ENCODE data around the gene FCHSD2. TPM values are rescaled to one million over a fixed set of nuclear protein-coding genes. Genes with fewer than 3 reads are reported as not detected.

Gene FCHSD2
- polyA plus RNA-seq, 3 donors = 14.5 to 43.5 (median 16.6) TPM

DNA sequence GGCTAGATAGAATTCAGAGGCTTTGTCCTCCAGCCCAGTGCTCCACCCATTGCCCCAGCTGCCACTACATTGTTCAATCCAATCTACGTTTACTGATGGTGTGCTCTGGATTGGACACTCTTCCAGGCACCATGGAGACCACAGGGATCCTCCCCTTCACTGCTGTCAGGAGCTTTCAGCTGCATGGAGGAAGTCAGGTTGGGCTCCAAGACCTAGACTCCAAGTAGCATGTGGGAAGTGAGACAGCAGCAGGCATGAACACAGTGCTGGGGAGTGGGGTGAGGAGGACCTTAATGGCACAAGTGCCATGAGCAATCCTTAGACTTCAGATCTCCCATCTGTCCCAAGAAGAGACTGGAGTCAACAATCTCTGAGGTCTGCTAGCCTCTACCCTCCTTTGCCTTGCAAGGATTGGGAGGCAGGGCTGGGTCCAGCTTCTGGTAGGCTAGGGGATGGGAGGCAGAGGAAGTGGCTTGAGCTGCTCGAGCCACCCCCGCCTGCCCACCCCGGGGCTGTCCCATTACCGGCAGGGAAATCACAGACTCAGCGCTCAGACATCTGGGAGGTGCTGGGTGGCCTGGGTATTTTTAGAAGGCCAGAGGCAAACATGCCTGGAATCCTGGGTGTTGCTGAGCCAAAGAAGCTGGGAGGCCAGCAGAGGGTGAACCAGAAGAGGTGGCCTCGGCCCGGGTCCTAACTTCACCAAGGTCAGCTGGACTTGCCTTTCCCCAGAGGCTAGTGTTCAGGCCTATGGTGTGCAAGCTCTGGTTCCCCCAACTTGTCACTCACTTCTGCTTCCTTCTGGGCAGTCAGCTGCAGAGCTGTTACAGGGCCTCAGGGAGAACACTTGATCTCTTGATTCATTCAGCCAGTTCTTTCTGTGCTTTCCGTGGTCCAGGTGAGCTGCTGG is 15.2 kb upstream of the FCHSD2 start:
- Mint-ChIP-seq H3K27me3 (ENCODE audit: low read depth in 3 of 3) (no peaks in the 10 kb centered on the region), H3K4me1 (peaks cover 64% of the 10 kb centered on the region), H3K9me3 (peaks cover 0 to under 1% (median 0%) of the 10 kb centered on the region in 7 donors), H3K36me3 (peaks cover 0 to under 1% of the 10 kb centered on the region in 2 donors), H3K27ac (peak overlapping the region in 6 of 7 donors; percentile 31 to 76 (median 64)), H3K4me3 (peak overlapping the region in 1 of 2 donors; percentile 39)
- H4K20me1 ChIP-seq (ENCODE audit: insufficient read depth, low read length) = no peaks in the 10 kb centered on the region
- H3K36me3 ChIP-seq (replicated peaks in 1 of 2; ENCODE audit: control insufficient read depth in 1 of 2, insufficient read depth in 2 of 2, low read length in 2 of 2) = no peaks in the 10 kb centered on the region
- no peaks in the 10 kb centered on the region for H3K27me3 ChIP-seq (ENCODE audit: control insufficient read depth in 2 of 2, insufficient read depth in 2 of 2, low read length in 2 of 2)
- TF ChIP-seq, protein P1, sequence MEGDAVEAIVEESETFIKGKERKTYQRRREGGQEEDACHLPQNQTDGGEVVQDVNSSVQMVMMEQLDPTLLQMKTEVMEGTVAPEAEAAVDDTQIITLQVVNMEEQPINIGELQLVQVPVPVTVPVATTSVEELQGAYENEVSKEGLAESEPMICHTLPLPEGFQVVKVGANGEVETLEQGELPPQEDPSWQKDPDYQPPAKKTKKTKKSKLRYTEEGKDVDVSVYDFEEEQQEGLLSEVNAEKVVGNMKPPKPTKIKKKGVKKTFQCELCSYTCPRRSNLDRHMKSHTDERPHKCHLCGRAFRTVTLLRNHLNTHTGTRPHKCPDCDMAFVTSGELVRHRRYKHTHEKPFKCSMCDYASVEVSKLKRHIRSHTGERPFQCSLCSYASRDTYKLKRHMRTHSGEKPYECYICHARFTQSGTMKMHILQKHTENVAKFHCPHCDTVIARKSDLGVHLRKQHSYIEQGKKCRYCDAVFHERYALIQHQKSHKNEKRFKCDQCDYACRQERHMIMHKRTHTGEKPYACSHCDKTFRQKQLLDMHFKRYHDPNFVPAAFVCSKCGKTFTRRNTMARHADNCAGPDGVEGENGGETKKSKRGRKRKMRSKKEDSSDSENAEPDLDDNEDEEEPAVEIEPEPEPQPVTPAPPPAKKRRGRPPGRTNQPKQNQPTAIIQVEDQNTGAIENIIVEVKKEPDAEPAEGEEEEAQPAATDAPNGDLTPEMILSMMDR (IDR thresholded peaks at IDR 0.05) = no peak
- 12% methylated on average over 8 of the region's 9 CpGs for WGBS (ENCODE audit: insufficient coverage)
- H3K27ac ChIP-seq (ENCODE audit: low read depth in 1 of 2, low read length in 2 of 2) = peak overlapping the region; percentile 54 to 58
- no peak overlapping the region for H3K9ac ChIP-seq (ENCODE audit: insufficient read depth, low read length, poor library complexity, severe bottlenecking)
- peak overlapping the region; percentile 44 for H3K4me2 ChIP-seq (replicated peaks; ENCODE audit: extremely low read depth, low read length, poor library complexity, severe bottlenecking)
- intact Hi-C loops (cut with micrococcal nuclease) = no loop called here
- H3K9me3 ChIP-seq (replicated peaks in 1 of 2; ENCODE audit: control insufficient read depth in 1 of 2, insufficient read depth in 1 of 2, low read length in 2 of 2) = no peaks in the 10 kb centered on the region
- H3K4me1 ChIP-seq (ENCODE audit: control insufficient read depth in 1 of 2, insufficient read depth in 2 of 2, low read length in 2 of 2) = peaks cover 62 to 66% of the 10 kb centered on the region in 2 donors
- peak; percentile 46 to 64 (median 57) for DNase-seq
- H3K79me2 ChIP-seq (ENCODE audit: insufficient read depth, low read length) = no peaks in the 10 kb centered on the region
- peak overlapping the region in 1 of 3 experiments; percentile 13 for H3K4me3 ChIP-seq (replicated peaks in 1 of 3; ENCODE audit: low read depth in 2 of 3, low read length in 3 of 3)
- peak overlapping the region; percentile 26 for H2AFZ ChIP-seq (ENCODE audit: insufficient read depth, low read depth, low read length, poor library complexity, severe bottlenecking)

DNA sequence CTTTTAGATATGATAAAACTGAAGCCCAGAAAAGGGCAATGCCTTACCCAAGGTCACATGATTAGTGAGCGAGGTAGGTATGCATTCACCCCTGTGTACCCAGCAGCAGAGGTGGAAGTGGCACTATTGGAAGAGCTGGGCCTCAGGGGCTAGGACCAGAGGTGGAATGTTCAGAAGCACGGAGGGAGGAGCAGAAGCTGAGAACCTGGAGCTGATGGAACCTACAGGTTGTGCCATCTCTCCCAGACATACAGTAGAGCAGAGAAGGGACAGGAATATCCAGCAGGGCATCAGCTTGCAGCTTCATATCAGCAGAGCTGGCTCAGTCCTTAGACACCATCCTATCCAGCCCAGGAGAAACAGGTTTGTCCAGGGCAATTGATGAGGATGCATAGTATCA is 14.6 kb upstream of the FCHSD2 start:
- no peak for DNase-seq

More for the DNA sequence above, 14.6 kb upstream of the FCHSD2 start:
- TF ChIP-seq, protein P1 (IDR thresholded peaks at IDR 0.05) = no peak
- Histone ChIP-seq H3K4me1 (ENCODE audit: control insufficient read depth in 1 of 2, insufficient read depth in 2 of 2, low read length in 2 of 2) (peaks cover 57 to 66% of the 10 kb centered on the region in 2 donors), H2AFZ (ENCODE audit: insufficient read depth, low read depth, low read length, poor library complexity, severe bottlenecking) (no peak overlapping the region), H4K20me1 (ENCODE audit: insufficient read depth, low read length) (no peaks in the 10 kb centered on the region), H3K9me3 (replicated peaks in 1 of 2; ENCODE audit: control insufficient read depth in 1 of 2, insufficient read depth in 1 of 2, low read length in 2 of 2) (no peaks in the 10 kb centered on the region), H3K9ac (ENCODE audit: insufficient read depth, low read length, poor library complexity, severe bottlenecking) (no peak overlapping the region), H3K27ac (ENCODE audit: low read depth in 1 of 2, low read length in 2 of 2) (peak overlapping the region in 1 of 2 donors; percentile 54), H3K36me3 (replicated peaks in 1 of 2; ENCODE audit: control insufficient read depth in 1 of 2, insufficient read depth in 2 of 2, low read length in 2 of 2) (no peaks in the 10 kb centered on the region), H3K4me2 (replicated peaks; ENCODE audit: extremely low read depth, low read length, poor library complexity, severe bottlenecking) (no peak overlapping the region), H3K4me3 (replicated peaks in 1 of 3; ENCODE audit: low read depth in 2 of 3, low read length in 3 of 3) (no peak overlapping the region), H3K79me2 (ENCODE audit: insufficient read depth, low read length) (no peaks in the 10 kb centered on the region), H3K27me3 (ENCODE audit: control insufficient read depth in 2 of 2, insufficient read depth in 2 of 2, low read length in 2 of 2) (no peaks in the 10 kb centered on the region)
- H3K4me3 Mint-ChIP-seq = no peak overlapping the region
- no peaks in the 10 kb centered on the region for H3K9me3 Mint-ChIP-seq
- 88% methylated on average over 1 of the region's 2 CpGs for WGBS (ENCODE audit: insufficient coverage)
- no peaks in the 10 kb centered on the region for H3K27me3 Mint-ChIP-seq (ENCODE audit: low read depth in 3 of 3)
- intact Hi-C loops (cut with micrococcal nuclease) = no loop called here
- H3K36me3 Mint-ChIP-seq = no peaks in the 10 kb centered on the region
- no peak overlapping the region for H3K27ac Mint-ChIP-seq
- peaks cover 63% of the 10 kb centered on the region for H3K4me1 Mint-ChIP-seq

All from CD14-positive monocyte (primary cell).